SU-DHL-6 (cell line): ENCODE data around the gene INTS15.

Experiments
- H2AFZ ChIP-seq: fragments of 200-600 bp; sonication (generic); 2 replicates; pipeline ENCODE4 v1.6.1; 2014; ENCODE audit warnings: low read depth, mild to moderate bottlenecking, moderate library complexity, mixed read lengths, antibody characterized with exemption, low read length; ENCODE audit not compliant: severe bottlenecking
- H3F3A ChIP-seq: fragments of 200-600 bp; shearing (Covaris generic); 2 replicates; pipeline ENCODE4 v1.6.0; 2016; ENCODE audit warnings: antibody characterized with exemption, mild to moderate bottlenecking; ENCODE audit not compliant: insufficient read depth
- H3K27ac ChIP-seq: fragments of 200-600 bp; sonication (generic); 2 replicates; pipeline ENCODE4 v1.5.1; 2016; ENCODE audit warnings: low read depth, mild to moderate bottlenecking, low read length, moderate library complexity, mixed read lengths
- H3K27me3 ChIP-seq: fragments of 200-600 bp; sonication (generic), shearing (Covaris generic); 2 replicates; pipeline ENCODE4 v1.6.0; 2014; ENCODE audit warnings: mild to moderate bottlenecking, low read length
- H3K36me3 ChIP-seq: fragments of 200-600 bp; sonication (generic); 2 replicates; pipeline ENCODE4 v1.6.1; 2014; ENCODE audit warnings: mild to moderate bottlenecking, low read length, mixed read lengths
- H3K4me2 ChIP-seq: fragments of 300-600, 200-600 bp; shearing (Covaris generic), sonication (generic); 2 replicates; pipeline ENCODE4 v1.6.0; 2014; ENCODE audit warnings: low read length, low read depth, mild to moderate bottlenecking; ENCODE audit not compliant: poor library complexity, severe bottlenecking
- H3K4me3 ChIP-seq: fragments of 200-600 bp; sonication (generic); 2 replicates; pipeline ENCODE4 v1.5.1; 2014; ENCODE audit warnings: antibody characterized with exemption, low read length, mild to moderate bottlenecking, mixed read lengths; ENCODE audit not compliant: insufficient read depth, poor library complexity, severe bottlenecking
- H3K79me2 ChIP-seq: fragments of 200-600 bp; sonication (generic); 2 replicates; pipeline ENCODE4 v1.6.1; 2014; ENCODE audit warnings: mild to moderate bottlenecking, low read length, moderate library complexity; ENCODE audit not compliant: insufficient read depth
- H3K9ac ChIP-seq: fragments of 200-600 bp; sonication (generic); 2 replicates; pipeline ENCODE4 v1.7.0; 2014; ENCODE audit warnings: mild to moderate bottlenecking, low read length
- H3K9me2 ChIP-seq: fragments of 200-600 bp; sonication (generic); replicated peaks from 2 replicates; pipeline ENCODE4 v1.6.1; 2014; ENCODE audit warnings: low read length; ENCODE audit not compliant: insufficient read depth
- H3K9me3 ChIP-seq: fragments of 200-600 bp; sonication (generic); 2 replicates; pipeline ENCODE4 v1.6.1; 2014; ENCODE audit warnings: low read length, mixed read lengths; ENCODE audit not compliant: insufficient read depth
- H4K20me1 ChIP-seq: fragments of 200-600 bp; sonication (generic); 2 replicates; pipeline ENCODE4 v1.6.1; 2014; ENCODE audit warnings: low read depth, mild to moderate bottlenecking, antibody characterized with exemption, low read length, moderate library complexity, mixed read lengths
- EZH2phosphoT487 ChIP-seq: fragments of 200-600 bp; sonication (generic), shearing (Covaris generic); conservative IDR thresholded peaks from 2 replicates; pipeline ENCODE4 v1.6.1; 2018; ENCODE audit warnings: mild to moderate bottlenecking, antibody characterized with exemption, low read length, moderate library complexity, mixed read lengths
- TF ChIP-seq, protein P1 (sequence below): fragments of 200-600 bp; sonication (generic); IDR thresholded peaks from one replicate; pipeline ENCODE4 v1.5.1; 2017; ENCODE audit warnings: antibody characterized with exemption, mild to moderate bottlenecking, low read length, moderate library complexity; ENCODE audit not compliant: insufficient read depth, poor library complexity, severe bottlenecking

INTS15 gene

DNA sequence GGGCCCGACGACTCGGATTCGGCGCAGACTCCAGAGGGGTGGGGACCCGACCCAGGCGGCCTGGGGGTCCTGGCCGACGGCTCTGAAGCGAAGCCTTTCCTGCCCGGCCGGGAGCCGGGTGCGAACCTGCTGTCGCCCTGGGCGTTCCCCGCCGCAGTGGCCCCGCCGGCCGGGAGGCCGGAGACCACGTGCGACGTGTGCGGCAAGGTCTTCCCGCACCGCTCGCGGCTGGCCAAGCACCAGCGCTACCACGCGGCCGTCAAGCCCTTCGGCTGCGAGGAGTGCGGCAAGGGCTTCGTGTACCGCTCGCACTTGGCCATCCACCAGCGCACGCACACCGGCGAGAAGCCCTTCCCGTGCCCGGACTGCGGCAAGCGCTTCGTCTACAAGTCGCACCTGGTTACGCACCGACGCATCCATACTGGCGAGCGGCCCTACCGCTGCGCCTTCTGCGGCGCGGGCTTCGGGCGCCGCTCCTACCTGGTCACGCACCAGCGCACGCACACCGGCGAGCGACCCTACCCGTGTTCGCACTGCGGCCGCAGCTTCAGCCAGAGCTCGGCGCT is 62.7 kb downstream of the INTS15 start:
- no peaks in the 10 kb centered on the region for H3K27me3 ChIP-seq
- TF ChIP-seq EZH2phosphoT487, result no peak
- TF ChIP-seq, protein P1, sequence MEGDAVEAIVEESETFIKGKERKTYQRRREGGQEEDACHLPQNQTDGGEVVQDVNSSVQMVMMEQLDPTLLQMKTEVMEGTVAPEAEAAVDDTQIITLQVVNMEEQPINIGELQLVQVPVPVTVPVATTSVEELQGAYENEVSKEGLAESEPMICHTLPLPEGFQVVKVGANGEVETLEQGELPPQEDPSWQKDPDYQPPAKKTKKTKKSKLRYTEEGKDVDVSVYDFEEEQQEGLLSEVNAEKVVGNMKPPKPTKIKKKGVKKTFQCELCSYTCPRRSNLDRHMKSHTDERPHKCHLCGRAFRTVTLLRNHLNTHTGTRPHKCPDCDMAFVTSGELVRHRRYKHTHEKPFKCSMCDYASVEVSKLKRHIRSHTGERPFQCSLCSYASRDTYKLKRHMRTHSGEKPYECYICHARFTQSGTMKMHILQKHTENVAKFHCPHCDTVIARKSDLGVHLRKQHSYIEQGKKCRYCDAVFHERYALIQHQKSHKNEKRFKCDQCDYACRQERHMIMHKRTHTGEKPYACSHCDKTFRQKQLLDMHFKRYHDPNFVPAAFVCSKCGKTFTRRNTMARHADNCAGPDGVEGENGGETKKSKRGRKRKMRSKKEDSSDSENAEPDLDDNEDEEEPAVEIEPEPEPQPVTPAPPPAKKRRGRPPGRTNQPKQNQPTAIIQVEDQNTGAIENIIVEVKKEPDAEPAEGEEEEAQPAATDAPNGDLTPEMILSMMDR, result no peak
- H3F3A ChIP-seq, result 0 out of 2 replicates have a peak, but pooled peaks cover 4% of the 10 kb centered on the region
- no peaks in the 10 kb centered on the region for H3K79me2 ChIP-seq
- H3K9ac ChIP-seq, result no peak overlapping the region
- H3K27ac ChIP-seq, result no peak overlapping the region
- no peaks in the 10 kb centered on the region for H3K9me3 ChIP-seq
- no peak overlapping the region for H2AFZ ChIP-seq
- no peaks in the 10 kb centered on the region for H3K9me2 ChIP-seq
- H3K4me3 ChIP-seq, result no peak overlapping the region
- no peak overlapping the region for H3K4me2 ChIP-seq
- no peaks in the 10 kb centered on the region; the same call in 1 of the 2 replicates for H3K36me3 ChIP-seq
- no peaks in the 10 kb centered on the region for H4K20me1 ChIP-seq

DNA sequence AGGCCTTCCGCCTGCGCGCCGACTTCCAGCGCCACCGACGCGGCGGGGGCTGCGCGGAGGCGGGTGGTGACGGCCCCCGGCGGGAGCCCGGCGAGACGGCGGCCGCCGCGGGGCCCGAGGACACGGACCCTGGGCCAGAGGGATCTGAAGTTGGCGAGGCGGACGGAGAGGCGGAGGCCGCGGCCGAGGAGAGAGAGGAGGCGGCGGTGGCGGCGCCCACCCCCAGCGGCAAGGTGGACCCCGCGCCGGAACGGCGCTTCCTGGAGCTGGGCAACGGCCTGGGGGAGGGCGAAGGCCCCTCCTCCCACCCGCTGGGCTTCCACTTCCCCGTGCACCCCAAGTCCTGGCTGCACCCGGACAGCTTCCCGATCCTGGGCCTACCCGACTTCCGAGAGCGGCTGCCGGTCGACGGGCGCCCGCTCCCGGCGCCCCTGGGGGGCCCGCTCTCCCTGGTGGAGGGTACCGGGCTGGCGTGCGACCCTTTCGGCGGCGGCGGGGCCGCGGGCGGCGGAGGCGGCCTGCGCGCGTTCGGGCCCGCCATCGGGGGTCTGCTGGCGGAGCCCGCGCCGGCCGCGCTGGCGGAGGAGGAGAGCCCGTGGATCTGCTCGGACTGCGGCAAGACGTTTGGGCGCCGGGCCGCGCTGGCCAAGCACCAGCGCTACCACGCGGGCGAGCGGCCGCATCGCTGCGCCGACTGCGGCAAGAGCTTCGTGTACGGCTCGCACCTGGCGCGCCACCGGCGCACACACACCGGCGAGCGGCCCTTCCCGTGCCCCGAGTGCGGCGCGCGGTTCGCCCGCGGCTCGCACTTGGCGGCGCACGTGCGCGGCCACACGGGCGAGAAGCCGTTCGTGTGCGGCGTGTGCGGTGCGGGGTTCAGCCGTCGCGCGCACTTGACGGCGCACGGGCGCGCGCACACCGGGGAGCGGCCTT is 63.5 kb downstream of the INTS15 start:
- H3K79me2 ChIP-seq, result no peaks in the 10 kb centered on the region
- H3K4me2 ChIP-seq, result no peak overlapping the region
- 0 out of 2 replicates have a peak, but pooled peaks cover 4% of the 10 kb centered on the region for H3F3A ChIP-seq
- no peak overlapping the region for H3K9ac ChIP-seq
- no peak overlapping the region for H3K4me3 ChIP-seq
- H2AFZ ChIP-seq, result no peak overlapping the region
- H3K9me3 ChIP-seq, result no peaks in the 10 kb centered on the region
- no peaks in the 10 kb centered on the region for H3K27me3 ChIP-seq
- H3K9me2 ChIP-seq, result no peaks in the 10 kb centered on the region
- TF ChIP-seq EZH2phosphoT487, result no peak
- TF ChIP-seq, protein P1, result no peak
- no peaks in the 10 kb centered on the region for H4K20me1 ChIP-seq
- no peak overlapping the region for H3K27ac ChIP-seq
- no peaks in the 10 kb centered on the region; the same call in 1 of the 2 replicates for H3K36me3 ChIP-seq

DNA sequence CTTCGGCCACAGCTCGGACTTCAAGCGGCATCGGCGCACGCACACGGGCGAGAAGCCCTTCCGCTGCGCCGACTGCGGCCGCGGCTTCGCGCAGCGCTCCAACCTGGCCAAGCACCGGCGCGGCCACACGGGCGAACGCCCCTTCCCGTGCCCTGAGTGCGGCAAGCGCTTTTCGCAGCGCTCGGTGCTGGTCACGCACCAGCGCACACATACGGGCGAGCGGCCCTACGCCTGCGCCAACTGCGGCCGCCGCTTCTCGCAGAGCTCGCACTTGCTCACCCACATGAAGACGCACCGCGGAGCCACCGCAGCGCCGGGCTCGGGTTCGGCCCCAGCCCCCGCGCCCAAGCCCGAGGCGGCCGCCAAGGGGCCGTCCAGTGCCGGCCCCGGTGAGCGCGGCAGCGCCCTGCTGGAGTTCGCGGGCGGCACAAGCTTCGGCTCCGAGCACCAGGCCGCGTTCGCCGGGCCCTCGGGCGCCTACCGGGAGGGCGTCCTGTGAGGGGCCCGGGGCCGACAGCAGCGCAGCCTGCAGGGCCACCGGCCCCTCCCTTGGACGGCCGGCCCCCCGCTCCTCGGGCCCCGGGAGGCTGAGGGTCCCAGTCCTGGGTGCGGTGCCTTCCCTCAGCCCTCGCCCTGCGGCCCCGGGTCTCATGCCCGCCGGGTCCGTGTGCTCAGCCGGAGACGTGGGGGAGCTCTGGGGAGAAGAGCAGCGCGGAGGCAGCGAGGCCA is 64.5 kb downstream of the INTS15 start:
- Histone ChIP-seq H3K4me2 (no peak overlapping the region), H3K36me3 (no peaks in the 10 kb centered on the region; the same call in 1 of the 2 replicates), H3K4me3 (no peak overlapping the region), H3K9ac (no peak overlapping the region), H3K79me2 (no peaks in the 10 kb centered on the region), H2AFZ (no peak overlapping the region), H3F3A (0 out of 2 replicates have a peak, but pooled peaks cover 4% of the 10 kb centered on the region), H3K27ac (no peak overlapping the region), H3K9me2 (no peaks in the 10 kb centered on the region), H4K20me1 (no peaks in the 10 kb centered on the region), H3K9me3 (no peaks in the 10 kb centered on the region), H3K27me3 (no peaks in the 10 kb centered on the region)
- TF ChIP-seq, protein P1, result no peak
- TF ChIP-seq EZH2phosphoT487, result no peak
